ENCODE data around the gene PSME3. TPM values are rescaled to one million over a fixed set of nuclear protein-coding genes. Genes with fewer than 3 reads are reported as not detected.
"Not testable (repeated sequence)": the region's sequence is repeated elsewhere in the genome, so short reads cannot be mapped to it uniquely, and the experiment has no call there.

The PSME3 gene
- total and polyA plus RNA-seq, 7 donors, result 34.3 to 94.9 (median 59.7) TPM

DNA sequence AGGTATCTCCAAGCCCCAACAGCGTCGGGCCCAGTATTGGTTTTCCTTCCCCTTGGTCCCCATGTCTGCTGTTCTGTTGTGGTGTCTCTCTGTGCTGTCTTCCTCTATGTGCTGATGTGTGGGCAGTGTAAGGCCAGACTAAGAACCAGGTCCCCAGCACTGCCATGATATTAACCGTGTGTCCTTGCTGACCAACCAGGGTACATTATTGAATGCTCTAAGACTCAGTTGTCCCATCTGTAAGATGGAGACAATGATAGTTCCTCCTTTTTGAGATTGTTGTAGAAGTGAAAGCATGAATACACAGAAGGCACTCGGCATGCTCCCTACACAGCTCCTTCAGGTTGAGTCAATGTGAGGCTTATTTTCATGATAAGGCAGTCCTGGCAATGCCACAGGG is 38.5 kb downstream of the PSME3 start:
- no peak for TF ChIP-seq POLR2AphosphoS5 (IDR thresholded peaks at IDR 0.05)
- no peak for TF ChIP-seq EP300 (IDR thresholded peaks at IDR 0.05)
- TF ChIP-seq, protein P1, sequence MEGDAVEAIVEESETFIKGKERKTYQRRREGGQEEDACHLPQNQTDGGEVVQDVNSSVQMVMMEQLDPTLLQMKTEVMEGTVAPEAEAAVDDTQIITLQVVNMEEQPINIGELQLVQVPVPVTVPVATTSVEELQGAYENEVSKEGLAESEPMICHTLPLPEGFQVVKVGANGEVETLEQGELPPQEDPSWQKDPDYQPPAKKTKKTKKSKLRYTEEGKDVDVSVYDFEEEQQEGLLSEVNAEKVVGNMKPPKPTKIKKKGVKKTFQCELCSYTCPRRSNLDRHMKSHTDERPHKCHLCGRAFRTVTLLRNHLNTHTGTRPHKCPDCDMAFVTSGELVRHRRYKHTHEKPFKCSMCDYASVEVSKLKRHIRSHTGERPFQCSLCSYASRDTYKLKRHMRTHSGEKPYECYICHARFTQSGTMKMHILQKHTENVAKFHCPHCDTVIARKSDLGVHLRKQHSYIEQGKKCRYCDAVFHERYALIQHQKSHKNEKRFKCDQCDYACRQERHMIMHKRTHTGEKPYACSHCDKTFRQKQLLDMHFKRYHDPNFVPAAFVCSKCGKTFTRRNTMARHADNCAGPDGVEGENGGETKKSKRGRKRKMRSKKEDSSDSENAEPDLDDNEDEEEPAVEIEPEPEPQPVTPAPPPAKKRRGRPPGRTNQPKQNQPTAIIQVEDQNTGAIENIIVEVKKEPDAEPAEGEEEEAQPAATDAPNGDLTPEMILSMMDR (IDR thresholded peaks at IDR 0.05), result no peak
- no peak for TF ChIP-seq POLR2A (IDR thresholded peaks at IDR 0.05)
- no peak overlapping the region for H3K4me3 ChIP-seq
- H3K9me3 ChIP-seq, result no peaks in the 10 kb centered on the region
- H3K27me3 ChIP-seq, result no peaks in the 10 kb centered on the region
- H3K36me3 ChIP-seq, result peaks cover 0 to 44% (median 4%) of the 10 kb centered on the region in 4 donors
- intact Hi-C loops (cut with DNase I), result no loop called here
- no peaks in the 10 kb centered on the region for H3K4me1 ChIP-seq
- H3K27ac ChIP-seq, result no peak overlapping the region
- 93 to 97% methylated on average over 4 of the region's 4 CpGs for WGBS, 2 donors
- no peak for DNase-seq

DNA sequence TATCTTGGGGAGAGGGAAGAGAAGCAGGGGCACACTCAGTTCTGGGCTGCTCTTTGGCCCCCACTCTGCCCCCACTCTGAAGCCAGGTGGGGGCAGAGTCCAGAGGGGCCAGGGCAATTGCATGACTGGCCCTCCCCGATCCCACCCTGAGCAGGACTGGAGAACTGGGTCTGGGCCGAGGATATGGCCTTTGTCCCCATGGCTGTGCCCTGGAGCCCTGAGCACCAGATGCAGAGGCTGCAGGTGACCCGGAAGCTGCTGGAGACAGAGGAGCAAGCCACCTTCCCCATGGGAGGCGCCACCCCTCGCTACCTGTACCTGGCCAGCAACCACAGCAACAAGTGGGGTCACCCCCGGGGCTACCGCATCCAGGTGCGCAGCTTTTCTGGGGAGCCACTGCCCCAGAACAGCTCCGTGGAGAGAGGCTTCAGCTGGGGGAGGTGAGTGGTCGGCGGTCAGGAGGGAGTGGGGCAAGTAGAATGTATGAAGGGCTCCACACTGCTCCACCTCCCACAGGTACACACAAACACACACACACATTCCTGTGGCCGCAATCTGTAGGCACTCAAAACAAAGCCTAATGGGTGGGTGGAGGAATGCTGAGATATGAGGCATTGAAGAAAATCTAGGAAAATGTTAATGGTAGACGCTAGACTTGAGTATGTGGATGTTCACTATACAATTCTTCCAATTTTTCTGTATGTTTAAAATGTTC is 39.2 kb downstream of the PSME3 start:
- no peak for DNase-seq
- no peaks in the 10 kb centered on the region for H3K4me1 ChIP-seq
- peaks cover 0 to 41% (median 6%) of the 10 kb centered on the region in 4 donors for H3K36me3 ChIP-seq
- intact Hi-C loops (cut with DNase I), result no loop called here
- H3K27ac ChIP-seq, result no peak overlapping the region
- TF ChIP-seq, protein P1 (IDR thresholded peaks at IDR 0.05), result no peak
- no peak for TF ChIP-seq EP300 (IDR thresholded peaks at IDR 0.05)
- TF ChIP-seq POLR2AphosphoS5 (IDR thresholded peaks at IDR 0.05), result no peak
- no peak for TF ChIP-seq POLR2A (IDR thresholded peaks at IDR 0.05)
- H3K9me3 ChIP-seq, result no peaks in the 10 kb centered on the region
- H3K27me3 ChIP-seq, result no peaks in the 10 kb centered on the region
- 91 to 95% methylated on average over 13 of the region's 13 CpGs for WGBS, 2 donors
- no peak overlapping the region for H3K4me3 ChIP-seq

DNA sequence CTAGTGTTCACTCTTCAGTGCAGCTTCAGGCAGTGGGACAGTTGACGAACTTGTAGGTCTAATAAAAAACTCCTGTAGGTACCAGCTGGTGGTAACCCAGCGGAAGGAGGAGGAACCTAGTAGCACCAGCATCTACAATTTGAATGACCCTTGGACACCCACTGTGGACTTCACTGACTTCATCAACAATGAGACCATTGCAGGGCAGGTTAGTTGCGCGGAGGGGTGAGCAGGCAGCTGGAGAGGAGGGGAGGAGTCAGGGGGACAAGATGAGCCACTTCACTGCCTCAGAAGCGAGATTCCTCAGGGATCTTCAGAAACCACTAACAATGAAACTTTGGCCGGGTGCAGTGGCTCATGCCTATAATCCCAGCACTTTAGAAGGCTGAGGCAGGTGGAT is 40.1 kb downstream of the PSME3 start:
- Histone ChIP-seq H3K9me3 (no peaks in the 10 kb centered on the region), H3K27me3 (no peaks in the 10 kb centered on the region), H3K4me3 (no peak overlapping the region), H3K36me3 (peaks cover 0 to 41% (median 8%) of the 10 kb centered on the region in 4 donors), H3K27ac (no peak overlapping the region), H3K4me1 (no peaks in the 10 kb centered on the region)
- TF ChIP-seq POLR2A (IDR thresholded peaks at IDR 0.05) (no peak), POLR2AphosphoS5 (IDR thresholded peaks at IDR 0.05) (no peak), EP300 (IDR thresholded peaks at IDR 0.05) (no peak)
- TF ChIP-seq, protein P1 (IDR thresholded peaks at IDR 0.05), result no peak
- 78 to 90% methylated on average over 6 of the region's 6 CpGs for WGBS, 2 donors
- no peak for DNase-seq
- intact Hi-C loops (cut with DNase I), result no loop called here

DNA sequence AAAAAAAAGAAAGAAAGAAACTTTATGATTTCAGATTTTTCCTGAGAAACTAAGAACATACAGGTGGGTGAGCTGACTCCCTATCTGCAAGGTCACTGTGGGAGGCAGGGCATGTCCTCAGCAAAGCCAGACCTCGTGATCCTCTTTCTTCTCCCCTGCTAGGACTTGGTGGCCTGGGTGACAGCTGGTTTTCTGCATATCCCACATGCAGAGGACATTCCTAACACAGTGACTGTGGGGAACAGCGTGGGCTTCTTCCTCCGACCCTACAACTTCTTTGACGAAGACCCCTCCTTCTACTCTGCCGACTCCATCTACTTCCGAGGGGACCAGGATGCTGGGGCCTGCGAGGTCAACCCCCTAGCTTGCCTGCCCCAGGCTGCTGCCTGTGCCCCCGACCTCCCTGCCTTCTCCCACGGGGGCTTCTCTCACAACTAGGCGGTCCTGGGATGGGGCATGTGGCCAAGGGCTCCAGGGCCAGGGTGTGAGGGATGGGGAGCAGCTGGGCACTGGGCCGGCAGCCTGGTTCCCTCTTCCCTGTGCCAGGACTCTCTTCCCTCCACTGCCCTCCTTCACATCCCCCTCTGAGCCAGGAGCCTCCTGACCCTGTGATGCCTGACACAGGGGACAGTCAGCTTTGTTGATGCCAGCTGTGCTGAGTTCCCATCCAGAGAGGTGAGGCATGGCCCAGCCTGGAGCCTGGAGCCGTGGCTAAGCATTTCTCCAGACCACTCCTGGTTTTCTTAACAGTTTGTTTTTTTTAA is 40.9 kb downstream of the PSME3 start:
- H3K27ac ChIP-seq; H3K27me3 ChIP-seq; H3K4me1 ChIP-seq; DNase-seq; H3K4me3 ChIP-seq; intact Hi-C loops (cut with DNase I); H3K9me3 ChIP-seq: not testable (repeated sequence)
- peaks cover 0 to 35% (median 8%) of the 10 kb centered on the region in 4 donors for H3K36me3 ChIP-seq
- 69 to 83% methylated on average over 9 of the region's 12 CpGs for WGBS, 2 donors

DNA sequence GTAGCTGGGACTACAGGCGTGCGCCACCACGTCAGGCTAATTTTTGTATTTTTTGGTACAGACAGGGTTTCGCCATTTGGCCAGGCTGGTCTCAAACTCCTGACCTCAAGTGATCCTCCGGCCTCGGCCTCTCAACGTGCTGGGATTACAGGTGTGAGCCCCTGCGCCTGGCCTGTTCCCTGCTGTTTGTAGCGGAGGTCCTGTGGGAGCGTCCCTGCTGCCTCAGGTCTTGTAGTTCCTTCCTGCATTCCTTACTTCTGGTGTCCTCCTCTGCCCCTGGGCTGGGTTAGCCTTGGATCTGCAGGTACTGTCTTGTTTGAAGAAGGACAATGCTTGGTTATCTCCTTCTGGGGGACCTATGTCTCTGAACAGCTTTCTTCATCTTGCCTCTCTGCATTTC is 43.8 kb downstream of the PSME3 start:
- no peak for DNase-seq
- 90 to 93% methylated on average over 10 of the region's 10 CpGs for WGBS, 2 donors
- Histone ChIP-seq H3K27me3 (no peaks in the 10 kb centered on the region), H3K36me3 (peaks cover 0 to 15% (median 7%) of the 10 kb centered on the region in 4 donors), H3K4me1 (no peaks in the 10 kb centered on the region), H3K27ac (no peak overlapping the region), H3K9me3 (no peaks in the 10 kb centered on the region), H3K4me3 (no peak overlapping the region)
- intact Hi-C loops (cut with DNase I), result no loop called here
- no peak for TF ChIP-seq POLR2A (IDR thresholded peaks at IDR 0.05)
- no peak for TF ChIP-seq EP300 (IDR thresholded peaks at IDR 0.05)
- TF ChIP-seq, protein P1 (IDR thresholded peaks at IDR 0.05), result no peak
- no peak for TF ChIP-seq POLR2AphosphoS5 (IDR thresholded peaks at IDR 0.05)
